ENCODE results near the gene CFAP90. TPM values are rescaled to one million over a fixed set of nuclear protein-coding genes. Genes with fewer than 3 reads are reported as not detected.

The CFAP90 gene
- total RNA-seq, 2 donors from 2014 or later = not detected

GRCh38 chr5:7825630-7826029 is 25.3 kb downstream of the CFAP90 start:
- no peak for DNase-seq
- Histone ChIP-seq H3K4me1 (no peaks in the 10 kb centered on the region), H3K36me3 (no peaks in the 10 kb centered on the region), H3K27ac (no peak overlapping the region), H3K4me3 (no peak overlapping the region), H3K27me3 (no peaks in the 10 kb centered on the region), H3K9ac (ENCODE audit: low read depth in 2 of 2, low read length in 2 of 2) (no peak overlapping the region), H3K9me3 (no peaks in the 10 kb centered on the region)
- intact Hi-C loops (cut with DNase I) = no loop called here
- TF ChIP-seq, protein P1, sequence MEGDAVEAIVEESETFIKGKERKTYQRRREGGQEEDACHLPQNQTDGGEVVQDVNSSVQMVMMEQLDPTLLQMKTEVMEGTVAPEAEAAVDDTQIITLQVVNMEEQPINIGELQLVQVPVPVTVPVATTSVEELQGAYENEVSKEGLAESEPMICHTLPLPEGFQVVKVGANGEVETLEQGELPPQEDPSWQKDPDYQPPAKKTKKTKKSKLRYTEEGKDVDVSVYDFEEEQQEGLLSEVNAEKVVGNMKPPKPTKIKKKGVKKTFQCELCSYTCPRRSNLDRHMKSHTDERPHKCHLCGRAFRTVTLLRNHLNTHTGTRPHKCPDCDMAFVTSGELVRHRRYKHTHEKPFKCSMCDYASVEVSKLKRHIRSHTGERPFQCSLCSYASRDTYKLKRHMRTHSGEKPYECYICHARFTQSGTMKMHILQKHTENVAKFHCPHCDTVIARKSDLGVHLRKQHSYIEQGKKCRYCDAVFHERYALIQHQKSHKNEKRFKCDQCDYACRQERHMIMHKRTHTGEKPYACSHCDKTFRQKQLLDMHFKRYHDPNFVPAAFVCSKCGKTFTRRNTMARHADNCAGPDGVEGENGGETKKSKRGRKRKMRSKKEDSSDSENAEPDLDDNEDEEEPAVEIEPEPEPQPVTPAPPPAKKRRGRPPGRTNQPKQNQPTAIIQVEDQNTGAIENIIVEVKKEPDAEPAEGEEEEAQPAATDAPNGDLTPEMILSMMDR (IDR thresholded peaks at IDR 0.05) = no peak

- Histone ChIP-seq H3K36me3 (no peaks in the 10 kb centered on the region), H3K4me1 (no peaks in the 10 kb centered on the region), H3K9me3 (no peaks in the 10 kb centered on the region), H3K27me3 (no peaks in the 10 kb centered on the region), H3K27ac (no peak overlapping the region), H3K4me3 (no peak overlapping the region), H3K9ac (ENCODE audit: low read depth in 2 of 2, low read length in 2 of 2) (no peak overlapping the region)
- DNase-seq = no peak
- intact Hi-C loops (cut with DNase I) = no loop called here
- TF ChIP-seq, protein P1 (IDR thresholded peaks at IDR 0.05) = no peak
These were observed 25.9 kb downstream of the CFAP90 start for GRCh38 chr5:7824995-7825394.

DNA sequence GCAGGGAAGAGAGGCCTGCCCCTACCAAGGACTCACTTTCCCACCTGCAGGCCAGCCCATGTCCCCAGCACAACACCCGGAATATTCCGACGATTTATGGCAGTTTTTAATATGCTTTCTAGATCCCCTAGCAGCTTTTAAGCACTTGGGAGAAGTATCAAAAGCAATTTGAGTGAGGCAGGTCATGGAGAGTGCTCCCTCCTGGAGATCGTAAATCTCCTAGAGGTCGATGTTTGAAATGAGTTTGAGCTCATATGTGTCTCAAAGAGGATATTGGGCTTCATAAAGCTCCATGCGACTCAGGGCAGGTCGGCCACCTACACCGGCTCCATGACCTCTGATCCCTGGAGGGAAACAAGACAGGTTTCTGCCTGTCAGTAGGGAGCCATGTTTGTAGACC is 27.3 kb downstream of the CFAP90 start:
- no peak overlapping the region for H3K27ac ChIP-seq
- no peak overlapping the region for H3K4me3 ChIP-seq
- H3K4me1 ChIP-seq = no peaks in the 10 kb centered on the region
- no peak for DNase-seq
- no peak overlapping the region for H3K9ac ChIP-seq (ENCODE audit: low read depth in 2 of 2, low read length in 2 of 2)
- H3K27me3 ChIP-seq = no peaks in the 10 kb centered on the region
- TF ChIP-seq, protein P1 (IDR thresholded peaks at IDR 0.05) = no peak
- intact Hi-C loops (cut with DNase I) = no loop called here
- H3K9me3 ChIP-seq = no peaks in the 10 kb centered on the region
- no peaks in the 10 kb centered on the region for H3K36me3 ChIP-seq

DNA sequence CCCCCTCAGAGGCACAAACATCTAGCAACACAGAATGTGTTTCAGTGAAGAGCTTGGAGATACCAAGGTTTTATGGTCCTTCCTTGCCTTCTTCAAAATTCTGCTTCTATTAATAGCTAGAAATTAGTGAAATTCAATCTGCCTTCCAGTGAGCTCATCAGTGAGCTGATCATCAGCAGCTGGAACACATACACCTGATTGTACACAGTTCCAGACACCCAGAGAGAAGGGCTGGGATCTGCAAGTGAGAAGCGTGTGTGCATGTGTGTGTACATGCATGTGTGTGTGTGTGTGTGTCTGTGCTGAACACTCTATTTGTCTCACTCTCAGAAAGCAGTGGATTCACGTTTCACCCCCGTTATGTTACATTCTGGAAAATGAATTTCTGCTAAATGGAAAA is 28.5 kb downstream of the CFAP90 start:
- no peak overlapping the region for H3K27ac ChIP-seq
- intact Hi-C loops (cut with DNase I) = no loop called here
- no peak for DNase-seq
- TF ChIP-seq, protein P1 (IDR thresholded peaks at IDR 0.05) = no peak
- no peaks in the 10 kb centered on the region for H3K9me3 ChIP-seq
- no peak overlapping the region for H3K4me3 ChIP-seq
- H3K9ac ChIP-seq (ENCODE audit: low read depth in 2 of 2, low read length in 2 of 2) = no peak overlapping the region
- H3K4me1 ChIP-seq = no peaks in the 10 kb centered on the region
- H3K36me3 ChIP-seq = no peaks in the 10 kb centered on the region
- H3K27me3 ChIP-seq = no peaks in the 10 kb centered on the region

DNA sequence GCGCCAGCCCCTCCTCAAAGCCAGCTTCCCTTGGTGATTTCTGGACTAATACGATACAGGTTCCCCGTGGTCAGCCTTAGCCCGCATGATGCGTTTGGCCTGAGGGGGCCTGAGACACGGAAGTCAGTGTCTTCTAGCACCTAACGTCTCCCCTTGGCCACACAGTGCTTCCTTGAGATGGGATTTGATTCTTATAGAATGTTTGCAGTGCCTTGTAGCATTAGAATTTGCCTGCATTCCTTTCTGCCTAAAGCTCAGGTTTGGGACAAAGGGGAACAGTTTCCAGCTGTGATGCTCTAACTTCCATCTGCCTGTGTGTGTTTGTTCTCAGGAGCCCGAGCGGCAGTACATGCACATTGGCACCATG is 34.4 kb downstream of the CFAP90 start:
- Histone ChIP-seq H3K36me3 (no peaks in the 10 kb centered on the region), H3K4me1 (no peaks in the 10 kb centered on the region), H3K9me3 (no peaks in the 10 kb centered on the region), H3K4me3 (no peak overlapping the region), H3K27me3 (no peaks in the 10 kb centered on the region), H3K9ac (ENCODE audit: low read depth in 2 of 2, low read length in 2 of 2) (no peak overlapping the region), H3K27ac (no peak overlapping the region)
- TF ChIP-seq, protein P1 (IDR thresholded peaks at IDR 0.05) = no peak
- intact Hi-C loops (cut with DNase I) = no loop called here
- DNase-seq = no peak

All from colonic mucosa (tissue), 4 donors.